SW 1271 (cell line): Measurements from ENCODE around the gene BAG2.

Source experiments
- DNase-seq, 2 experiments: peaks; one replicate each; lab custom pipeline; 2025; lab: John Stamatoyannopoulos, UW

The BAG2 gene

DNA sequence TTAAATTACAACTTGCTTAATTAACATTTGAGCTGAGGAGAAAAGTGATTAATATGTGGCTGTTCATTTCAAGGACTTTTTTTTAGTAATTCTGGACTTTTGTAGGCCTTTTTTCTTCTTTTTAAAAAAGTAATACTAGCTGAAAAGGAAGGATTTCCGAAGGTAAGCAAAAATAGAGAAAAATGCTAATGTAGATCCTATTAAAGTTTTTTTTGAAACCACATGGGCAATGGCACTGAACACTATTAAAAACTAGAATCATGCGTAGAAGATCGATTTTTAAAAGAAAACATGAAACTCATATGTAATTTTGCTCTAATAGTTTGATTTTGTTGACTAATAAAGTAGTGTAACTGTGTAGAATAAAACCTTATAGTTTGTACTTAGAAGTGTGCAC is 2.4 kb downstream of the BAG2 start:
- DNase-seq = no peak

DNA sequence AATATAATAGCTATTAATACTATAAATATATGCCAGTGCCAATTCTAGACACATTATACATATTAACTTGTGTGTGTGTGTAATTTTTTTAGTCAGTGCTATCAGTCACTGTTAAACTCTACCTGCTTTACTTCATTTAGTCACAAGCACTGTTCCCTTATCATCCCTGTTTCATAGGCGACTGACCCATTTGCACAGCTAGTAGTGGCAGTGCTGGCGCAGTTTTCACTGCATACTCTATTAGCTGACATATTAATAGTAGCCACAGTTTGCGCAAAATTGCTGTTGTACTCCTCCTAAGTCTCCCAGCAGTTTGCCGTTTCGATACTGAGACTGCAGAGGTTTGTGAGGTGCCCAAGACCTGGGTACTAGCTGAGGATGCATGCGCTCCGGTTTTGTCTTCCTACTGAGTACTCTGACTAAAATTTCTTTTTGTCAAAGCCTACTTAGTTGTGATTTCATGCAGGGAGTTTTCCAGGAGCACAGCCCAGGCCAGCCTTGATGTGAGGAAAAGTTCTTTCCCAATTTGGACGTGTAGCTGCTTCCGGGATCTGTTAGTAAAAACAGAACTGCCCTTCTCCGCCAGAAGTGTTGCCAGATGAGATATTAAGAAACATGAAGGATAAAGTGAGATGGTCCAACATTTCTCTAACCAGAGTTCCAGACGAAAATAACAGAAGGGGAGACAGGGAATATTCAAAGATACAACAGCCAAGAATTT is 5.6 kb downstream of the BAG2 start:
- no peak for DNase-seq

DNA sequence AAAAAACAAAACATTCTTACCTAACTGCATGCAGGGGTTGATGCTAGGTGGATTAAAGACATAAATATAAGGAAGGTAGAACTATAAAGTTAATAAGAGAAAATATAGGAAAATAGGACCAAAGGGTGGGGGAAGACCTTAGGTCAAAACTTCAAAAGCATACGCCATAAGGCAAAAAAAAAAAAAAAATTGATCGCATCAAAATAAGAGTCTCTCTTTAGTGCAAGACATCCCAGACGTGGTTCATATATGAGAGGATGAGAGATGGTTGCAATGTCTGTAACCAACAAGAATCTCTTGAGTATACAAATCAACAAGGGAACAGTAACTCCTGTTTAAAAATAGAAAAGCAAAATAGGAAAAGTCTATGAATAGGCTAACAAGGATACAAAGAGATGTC is 8.5 kb downstream of the BAG2 start:
- DNase-seq = no peak

DNA sequence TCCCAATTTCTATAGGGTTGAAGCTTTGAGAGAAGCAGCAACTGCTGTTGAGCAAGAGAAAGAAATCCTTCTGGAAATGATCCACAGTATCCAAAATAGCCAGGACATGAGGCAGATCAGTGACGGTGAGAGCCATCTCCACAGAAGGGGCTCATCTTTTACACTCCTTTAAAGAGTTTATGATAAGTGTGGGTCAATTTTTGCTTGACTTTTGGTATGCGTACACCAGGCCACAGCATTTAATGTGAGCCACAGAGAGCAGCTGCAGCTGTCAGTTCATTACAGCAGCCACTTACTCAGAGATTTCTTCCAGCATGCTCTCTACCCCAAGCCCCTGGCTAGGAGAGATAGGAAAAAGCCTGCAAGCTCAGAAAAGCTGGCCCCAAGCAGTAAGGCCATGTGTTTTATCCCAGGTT is 9.9 kb downstream of the BAG2 start:
- DNase-seq = no peak

DNA sequence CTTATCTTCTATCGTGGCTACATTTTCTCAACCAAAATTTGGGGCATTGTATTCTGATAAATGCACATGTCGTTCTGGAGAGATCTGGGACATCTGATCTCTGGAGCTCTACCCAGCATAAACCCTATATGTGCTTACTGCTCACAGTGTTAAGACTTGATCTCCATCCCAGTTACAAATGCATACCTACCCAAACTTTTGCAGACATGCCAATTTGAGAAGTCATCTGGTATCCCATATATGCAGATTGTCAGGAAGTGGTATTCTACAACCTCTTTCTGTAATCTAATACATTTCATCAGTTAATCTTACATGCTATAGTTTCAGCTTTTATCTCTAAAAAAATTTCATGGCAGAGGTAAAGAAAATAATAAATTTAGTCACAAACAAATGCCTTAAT is 11.2 kb downstream of the BAG2 start:
- no peak for DNase-seq

DNA sequence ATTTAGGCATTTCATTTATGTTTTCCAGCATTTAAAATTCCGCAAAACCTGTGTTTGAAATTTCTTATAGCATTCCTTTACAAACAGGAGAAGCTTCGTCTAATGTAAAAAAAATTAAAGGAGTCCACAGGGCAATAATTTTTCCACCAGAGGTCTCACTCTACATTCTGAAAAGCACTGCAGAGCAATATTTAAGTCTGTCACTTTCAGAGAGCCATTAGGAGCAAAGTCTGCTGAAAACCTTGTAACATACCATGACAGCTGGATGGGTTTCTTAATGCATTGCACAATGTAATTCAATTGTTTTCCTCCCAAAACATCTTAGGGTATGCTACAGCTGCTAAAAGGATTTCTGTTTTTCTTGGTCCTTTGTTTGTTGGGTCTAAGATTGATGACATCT is 18.0 kb downstream of the BAG2 start:
- peak in 1 of 2 experiments; percentile 36 for DNase-seq

DNA sequence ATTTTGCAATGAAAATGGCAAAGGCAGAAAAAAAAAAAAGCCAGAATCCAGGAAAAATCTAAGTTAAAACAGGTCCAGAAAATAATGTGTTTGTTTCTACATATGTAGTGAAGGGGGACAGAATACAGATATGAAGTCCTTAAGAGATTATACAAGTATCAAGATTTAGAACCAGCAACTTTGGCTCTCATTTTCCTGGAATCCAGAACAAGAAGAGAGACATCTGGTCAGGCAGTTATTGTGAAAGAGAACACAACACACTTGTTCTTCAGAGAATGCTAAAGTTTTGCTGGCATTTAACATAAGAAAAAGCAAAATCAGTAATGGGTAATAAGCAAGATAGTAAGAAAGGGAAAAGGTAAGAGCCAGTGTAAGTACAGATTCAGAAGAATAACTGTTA is 21.1 kb downstream of the BAG2 start:
- DNase-seq = no peak

DNA sequence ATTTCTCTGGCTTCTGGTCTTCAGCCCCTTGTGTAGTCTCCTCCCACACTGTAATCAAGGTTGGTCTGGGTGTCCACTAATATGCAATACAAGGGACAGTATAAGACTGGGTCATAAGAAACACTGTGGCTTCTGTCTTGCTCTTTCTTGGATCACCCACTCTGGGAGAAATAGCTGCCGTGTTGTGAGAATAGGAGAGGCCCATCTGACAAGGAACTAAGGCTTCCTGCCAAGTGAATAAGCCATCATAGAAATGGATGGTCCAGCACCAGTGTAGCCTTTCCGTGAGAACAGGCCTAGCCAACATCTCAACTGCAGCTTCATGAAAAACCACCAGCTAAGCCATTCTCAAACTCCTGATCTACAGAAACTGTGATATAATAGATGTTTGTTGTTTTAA is 23.3 kb downstream of the BAG2 start:
- no peak for DNase-seq

DNA sequence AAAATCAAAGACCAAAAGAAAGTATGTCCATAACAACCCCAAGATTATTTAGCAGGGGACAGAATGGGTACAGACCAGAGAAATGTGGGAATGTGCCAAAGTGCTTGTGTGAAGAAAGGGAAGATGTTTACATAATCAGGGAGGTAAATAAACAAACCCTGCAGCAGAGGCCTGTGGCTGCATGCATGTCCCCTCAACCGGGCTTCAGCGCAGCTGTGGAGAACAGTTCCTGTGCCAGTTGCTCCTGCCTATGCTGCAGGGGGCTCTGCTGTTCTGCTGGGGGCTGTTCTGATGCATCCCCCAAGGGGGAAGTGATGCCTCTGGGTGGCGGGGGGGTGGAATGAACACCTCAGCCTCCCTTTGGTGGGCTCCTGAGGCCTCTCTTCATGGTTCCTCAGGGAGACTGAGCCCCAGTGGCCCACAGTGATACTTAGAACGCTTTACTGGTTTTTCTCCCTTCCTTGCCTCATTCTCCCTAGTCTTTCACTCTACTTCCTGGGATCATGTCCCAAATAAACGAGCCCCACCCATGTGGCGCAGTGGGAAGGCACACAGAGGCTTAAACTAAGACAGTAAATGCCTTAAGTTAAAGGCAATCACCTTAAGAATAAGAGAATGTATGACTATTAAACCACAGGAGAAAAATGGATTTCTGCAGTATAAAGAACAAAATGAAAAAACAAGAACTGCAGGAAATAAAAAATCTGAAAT is 27.0 kb downstream of the BAG2 start:
- no peak for DNase-seq

DNA sequence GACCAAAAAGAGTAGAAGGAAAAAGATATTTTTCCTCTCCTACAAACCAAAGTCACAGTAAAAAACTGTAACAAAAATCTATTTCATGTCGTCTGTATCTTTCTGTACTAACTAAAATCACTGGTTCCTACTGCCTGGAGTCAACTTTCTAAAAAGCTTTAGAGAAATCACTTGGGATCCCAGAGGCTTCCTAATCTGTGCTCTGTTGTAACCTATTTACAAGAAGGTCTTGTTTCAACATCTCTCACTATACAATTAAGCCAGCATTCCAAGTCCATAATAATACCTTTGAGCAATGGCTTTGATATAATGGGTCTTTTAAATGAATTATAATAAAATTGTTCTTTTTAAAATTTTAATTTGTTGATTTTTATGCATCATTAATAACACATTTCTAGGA is 29.6 kb downstream of the BAG2 start:
- DNase-seq = no peak

DNA sequence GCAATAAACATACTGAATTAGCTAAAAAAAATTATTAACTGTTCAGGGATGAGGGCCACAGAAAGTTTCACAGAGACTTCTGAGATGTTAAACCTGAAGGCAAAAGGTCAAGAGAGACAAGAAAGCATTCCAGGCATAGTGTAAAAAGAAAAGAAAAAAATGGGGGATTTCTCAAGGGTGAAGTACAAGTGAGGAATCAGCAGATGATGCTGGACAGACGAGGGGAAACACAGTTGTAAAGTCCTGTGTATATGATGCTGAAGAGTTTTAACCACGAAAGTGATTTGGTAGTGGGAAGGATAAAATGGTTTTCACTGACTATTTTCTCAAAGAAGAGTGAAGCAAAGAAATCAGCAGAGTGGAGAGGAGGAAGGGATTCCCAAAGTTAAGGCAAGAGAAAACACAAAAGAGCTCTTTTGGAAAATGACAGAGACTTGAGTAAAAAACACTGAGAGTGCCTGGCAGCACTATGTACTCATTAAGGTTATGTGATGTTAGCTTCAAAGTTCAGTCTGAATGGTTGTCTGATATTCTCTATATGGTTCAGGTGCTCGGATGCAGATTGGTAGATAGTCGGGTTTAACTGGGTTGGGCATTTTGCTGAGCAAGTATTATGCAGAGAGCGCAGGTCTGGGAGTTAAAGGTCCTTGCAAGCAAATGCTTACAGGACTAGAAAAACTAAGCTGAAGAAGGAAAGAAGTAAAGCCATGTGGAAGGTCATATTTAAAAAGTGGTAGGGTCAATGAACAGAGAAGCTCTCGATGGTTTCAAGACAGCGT is 33.6 kb downstream of the BAG2 start:
- DNase-seq = no peak

DNA sequence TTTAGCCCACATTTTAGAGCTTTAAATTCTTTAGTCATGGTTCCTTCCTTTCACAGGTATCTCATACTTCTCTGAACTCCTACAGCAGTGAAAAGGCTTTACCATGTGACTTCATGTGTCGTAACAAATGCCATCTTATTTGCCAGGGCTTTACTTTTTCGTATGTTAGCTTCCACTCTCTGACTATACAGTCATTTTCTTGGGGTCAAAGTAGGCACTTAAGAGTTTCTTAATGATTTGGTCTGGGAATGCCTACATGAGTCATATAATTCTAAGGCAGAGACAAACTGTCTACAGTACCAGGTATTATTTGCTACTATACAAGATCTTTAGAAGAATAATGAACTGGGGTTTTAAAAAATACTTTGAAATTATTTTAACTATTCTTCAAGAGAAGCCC is 35.0 kb downstream of the BAG2 start:
- DNase-seq = no peak

DNA sequence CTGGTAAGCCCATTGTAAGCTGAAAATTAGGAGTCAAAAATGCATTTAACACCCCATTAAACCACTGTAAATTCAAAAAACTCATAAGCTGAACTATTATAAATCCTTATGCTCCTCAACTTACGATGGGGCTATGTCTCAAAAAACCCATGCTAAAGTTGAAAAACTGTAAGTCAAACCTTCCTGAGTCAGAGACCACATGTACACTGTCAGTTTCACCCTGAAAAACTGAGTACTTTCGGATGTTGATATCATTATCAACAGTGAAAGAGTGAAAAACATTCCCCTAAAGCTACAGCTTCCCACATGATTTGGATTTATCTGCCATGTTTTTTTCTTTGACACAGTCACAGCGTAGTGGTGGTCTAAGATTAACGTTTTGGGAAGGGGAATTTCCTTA is 35.7 kb downstream of the BAG2 start:
- DNase-seq = no peak

DNA sequence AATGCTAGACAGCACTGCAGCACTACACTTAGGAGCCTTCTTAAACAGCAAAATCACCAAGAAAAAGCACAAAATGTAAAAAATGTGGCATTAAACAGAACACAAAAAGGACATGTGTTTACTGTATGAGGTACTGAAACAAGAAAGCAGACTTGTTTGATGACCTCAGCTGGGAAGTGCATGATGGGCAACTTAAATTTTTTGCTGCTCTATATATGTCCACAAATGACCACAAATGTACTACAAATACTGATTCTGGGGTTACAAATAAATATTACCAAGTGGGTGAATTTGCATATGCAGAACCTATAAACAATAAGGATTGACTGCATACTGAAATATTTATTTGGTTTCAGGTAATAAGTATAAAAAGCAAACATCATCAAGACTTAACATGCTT is 36.9 kb downstream of the BAG2 start:
- DNase-seq = no peak

DNA sequence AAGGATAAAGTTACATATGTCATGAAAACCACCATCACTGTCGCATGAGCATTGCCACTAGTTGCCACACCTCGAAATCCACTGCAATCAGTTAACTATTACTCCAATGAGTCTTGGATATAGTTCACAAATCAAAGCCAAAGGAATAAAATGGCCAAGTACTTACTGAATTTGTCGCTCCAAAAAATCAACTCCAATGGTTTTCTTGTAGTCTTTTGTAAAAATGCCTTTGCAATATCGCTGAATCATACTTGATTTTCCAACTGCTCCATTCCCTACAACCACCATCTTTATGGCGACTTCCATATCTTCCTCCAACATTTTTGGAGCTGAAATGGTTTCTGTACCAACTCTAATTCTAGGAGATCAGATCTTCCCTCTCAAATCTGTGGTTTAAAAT is 37.9 kb downstream of the BAG2 start:
- DNase-seq = no peak

DNA sequence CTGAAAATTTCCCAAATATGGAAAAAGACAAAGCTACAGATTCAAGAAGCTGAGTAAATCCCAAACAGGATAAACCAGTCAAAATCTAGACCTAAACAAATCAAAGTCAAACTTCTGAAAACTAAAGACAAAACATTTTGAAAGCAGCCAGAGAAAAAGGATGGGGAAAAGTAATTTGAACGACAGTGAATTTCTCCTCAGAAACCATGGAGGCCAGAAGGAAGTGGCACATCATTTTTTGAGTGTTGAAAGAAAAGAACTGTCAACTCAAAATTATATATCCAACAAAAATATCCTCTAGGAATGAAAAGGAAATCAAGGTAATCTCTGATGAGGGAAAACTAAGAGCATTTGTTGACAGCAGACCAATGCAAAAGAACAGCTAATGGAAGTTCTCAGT is 43.1 kb downstream of the BAG2 start:
- no peak for DNase-seq

DNA sequence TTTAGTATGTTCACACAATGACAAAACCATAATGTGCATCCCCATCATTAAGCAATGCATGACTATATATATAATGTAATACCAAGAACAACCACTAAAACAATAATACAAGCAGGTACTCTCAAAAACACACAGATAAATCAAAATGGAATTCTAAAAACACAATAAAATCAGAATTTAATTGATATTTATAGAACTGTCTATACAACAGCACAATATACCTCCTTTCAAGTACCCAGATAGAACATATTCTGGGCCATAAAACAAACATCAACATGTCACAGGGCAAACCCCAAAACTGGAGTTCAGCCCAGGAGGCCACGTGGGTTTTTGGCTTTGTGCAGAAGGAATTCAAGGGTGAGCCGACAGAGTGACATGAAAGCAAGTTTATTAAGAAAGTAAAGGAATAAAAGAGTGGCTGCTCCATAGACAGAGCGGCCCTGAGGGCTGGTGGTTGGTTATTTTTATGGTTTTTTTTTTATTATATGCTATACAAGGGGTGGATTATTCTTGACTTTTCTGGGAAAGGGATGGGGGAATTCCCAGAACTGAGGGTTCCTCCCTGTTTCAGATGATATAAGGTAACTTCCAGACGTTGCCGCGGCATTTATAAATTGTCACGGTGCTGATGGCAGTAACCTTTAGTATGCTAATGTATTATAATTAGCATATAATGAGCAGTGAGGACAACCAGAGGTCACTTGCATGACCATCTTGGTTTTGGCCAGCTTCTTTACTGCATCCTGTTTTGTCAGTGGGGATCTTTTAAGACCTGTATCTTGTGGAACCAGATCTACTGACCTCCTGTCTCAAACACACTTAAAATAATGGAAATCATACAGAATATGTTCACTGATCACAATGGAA is 44.3 kb downstream of the BAG2 start:
- no peak for DNase-seq

DNA sequence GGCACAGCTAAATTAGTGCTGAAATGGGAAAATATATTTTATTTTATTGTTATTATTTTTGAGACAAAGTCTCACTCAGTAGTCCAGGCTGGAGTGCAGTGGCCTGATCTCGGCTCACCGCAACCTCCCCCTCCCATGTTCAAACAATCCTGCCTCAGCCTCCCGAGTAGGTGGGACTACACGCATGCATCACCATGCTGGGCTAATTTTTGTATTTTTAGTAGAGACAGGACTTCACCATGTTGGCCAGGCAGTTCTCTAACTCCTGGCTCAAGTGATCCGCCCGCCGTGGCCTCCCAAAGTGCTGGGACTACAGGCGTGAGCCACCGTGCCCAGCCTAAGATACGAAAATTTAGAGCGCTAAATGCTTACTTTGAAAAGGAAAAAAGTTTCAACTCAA is 45.1 kb downstream of the BAG2 start:
- DNase-seq = no peak

DNA sequence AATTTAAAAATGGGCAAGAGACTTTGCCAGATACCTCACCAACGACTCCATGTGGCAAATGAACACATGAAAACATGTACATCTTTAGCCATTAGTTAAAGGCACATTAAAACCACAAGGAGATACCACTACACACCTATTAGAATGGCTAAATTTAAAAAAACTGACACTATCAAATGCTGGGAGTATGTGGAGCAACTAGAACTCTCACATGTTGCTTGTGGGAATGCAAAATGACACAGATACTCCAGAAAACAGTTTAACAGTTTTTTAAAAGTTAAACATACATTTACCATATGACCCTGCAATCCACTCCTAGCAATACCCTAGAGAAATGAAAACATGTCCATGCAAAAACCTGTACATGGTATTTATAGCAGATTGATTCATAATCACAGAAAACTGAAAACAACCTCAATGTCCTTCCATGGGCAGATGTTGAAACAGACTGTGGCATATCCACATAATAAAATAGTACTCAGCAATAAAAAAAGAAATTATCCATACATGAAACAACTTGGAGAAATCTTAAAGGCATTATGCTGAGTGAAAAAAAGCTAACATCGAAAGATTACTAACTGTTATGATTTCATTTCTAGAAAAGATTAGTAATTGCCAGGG is 48.1 kb downstream of the BAG2 start:
- DNase-seq = no peak

DNA sequence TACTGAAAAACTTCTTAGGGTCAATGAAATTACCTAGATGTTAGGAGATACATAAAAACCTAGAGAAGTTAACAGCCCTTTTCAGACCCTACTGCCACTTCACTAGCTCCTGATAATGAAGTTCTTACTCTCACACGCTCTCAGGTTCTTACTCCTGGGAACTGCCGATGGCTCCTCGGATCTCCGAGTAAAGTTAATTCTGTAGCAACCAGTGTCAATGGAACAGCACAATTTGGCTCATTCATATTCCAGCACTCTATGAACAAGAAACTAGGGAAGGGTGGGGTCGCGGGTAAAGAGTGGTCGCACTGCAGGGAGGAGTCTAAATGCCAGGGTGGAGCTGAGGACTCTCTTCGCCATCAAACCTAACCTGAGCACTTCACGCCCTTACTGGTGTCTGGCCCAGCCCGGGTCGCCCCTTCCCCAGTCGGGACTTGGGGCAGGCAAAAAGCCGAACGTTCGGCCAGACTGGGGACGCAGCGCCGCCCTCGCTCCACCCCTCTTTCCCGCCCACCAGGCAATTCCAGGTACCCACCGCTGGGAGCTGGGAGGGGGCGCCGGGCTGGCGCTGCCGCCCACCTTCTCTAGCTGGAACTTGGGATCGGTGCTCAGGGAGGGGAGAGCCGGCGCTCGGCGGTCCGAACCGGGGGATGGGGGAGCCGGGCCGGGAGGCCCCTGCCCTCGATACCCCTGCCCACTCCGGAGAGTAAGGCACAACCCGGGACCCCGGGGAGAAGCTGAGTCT is 49.2 kb downstream of the BAG2 start:
- DNase-seq = peak; percentile 6 to 60
